Heart left ventricle (tissue), 16 donors: ENCODE results near the gene PRC1. TPM values are rescaled to one million over a fixed set of nuclear protein-coding genes. Genes with fewer than 3 reads are reported as not detected.

ENCODE experiments used
- ATAC-seq, 4 donors: fragments of 200-7000 bp; cut with Tn5 transposase; one replicate each; pipeline ENCODE4 v1.9.1; 2020 to 2022; ENCODE audit warnings: moderate library complexity in 4 of 4, mild to moderate bottlenecking in 3 of 4, moderate number of reproducible peaks in 1 of 4
- DNase-seq, 5 donors: peaks; one replicate each; pipeline ENCODE4 v3.0.0-alpha.2; 2020
- H3K27ac ChIP-seq, 12 donors: fragments of 200-600 bp; sonication (generic) in 4 of 12; one replicate each; pipeline versions ENCODE4 v1.5.0 to v1.8.0; 2016 to 2022; ENCODE audit warnings: mild to moderate bottlenecking in 2 of 12
- H3K27me3 ChIP-seq, 9 donors: fragments of 200-600 bp; sonication (generic) in 2 of 9; one replicate each; pipeline versions ENCODE4 v1.5.1 to v1.8.0; 2016 to 2022; ENCODE audit warnings: mild to moderate bottlenecking in 3 of 9
- H3K36me3 ChIP-seq, 9 donors: fragments of 200-600 bp; sonication (generic) in 2 of 9; one replicate each; pipeline versions ENCODE4 v1.5.0 to v1.8.0; 2018 to 2022; ENCODE audit warnings: mild to moderate bottlenecking in 2 of 9
- H3K4me1 ChIP-seq, 12 donors: fragments of 200-600 bp; sonication (generic) in 4 of 12; one replicate each; pipeline versions ENCODE4 v1.5.0 to v1.8.0; 2016 to 2022; ENCODE audit warnings: mild to moderate bottlenecking in 3 of 12
- H3K4me3 ChIP-seq, 12 donors: fragments of 200-600 bp; sonication (generic) in 4 of 12; one replicate each; pipeline versions ENCODE4 v1.5.0 to v1.8.0; 2017 to 2022; ENCODE audit warnings: mild to moderate bottlenecking in 9 of 12, moderate library complexity in 4 of 12
- H3K9me3 ChIP-seq, 12 donors: fragments of 200-600 bp; sonication (generic) in 4 of 12; one replicate each; pipeline versions ENCODE4 v1.5.0 to v1.8.0; 2016 to 2022; ENCODE audit warnings: mild to moderate bottlenecking in 1 of 12
- POLR2A ChIP-seq, 2 donors: fragments of 450-650 bp; IDR thresholded peaks; one replicate each; pipeline ENCODE4 v1.6.1; 2017; ENCODE audit warnings: antibody characterized with exemption in 2 of 2, mild to moderate bottlenecking in 2 of 2, moderate library complexity in 2 of 2
- WGBS, 4 donors: extraction: QIAGEN DNeasy Blood & Tissue Kit in 2 of 4; methylation state at CpG; one replicate each; pipeline versions ENCODE4 v1.1.5 to v1.1.7; 2013 to 2018; 5-methylcytosine and 5-hydroxymethylcytosine counted together
- intact Hi-C, 10 donors: fragments of 100-400 bp; cut with DNase I; formaldehyde crosslinking; loops; one replicate each; pipeline versions ENCODE4 v1.11.1 to v1.14.2; 2022
- polyA plus RNA-seq, 2 donors: library from polyadenylated mRNA; stranded (reverse); fragments of 200-250 nt; gene quantifications; one replicate each; pipeline ENCODE4 v1.2.3, GENCODE V29; 2013
- total RNA-seq, 9 donors: library from RNA; depleted of rRNA in 2 of 9; stranded (reverse); fragments of >200 nt in 2 of 9; fragmentation: NEBNext Ultra II Directional in 3 of 9; extraction: Animal tissue kit (Norgen Biotek cat#: 25700) in 3 of 9; gene quantifications; one replicate each; pipeline versions ENCODE4 v1.1.0 to v1.2.4, GENCODE V29; 2016 to 2023
- TF ChIP-seq, protein P1 (sequence below), 12 donors: fragments of 200-600 bp; sonication (generic) in 4 of 12; IDR thresholded peaks; one replicate each; pipeline versions ENCODE4 v1.5.0 to v1.8.0; 2018 to 2022; ENCODE audit warnings: antibody characterized with exemption in 12 of 12, mild to moderate bottlenecking in 5 of 12
- donor health status: ischemic (EF 13 %, LVEDD 7.1; RV severe dilation, severe dysfunction).
- donor health status: healthy with polysubstance abuse.
- donor health status: DM: no; HTN: yes; CAD: no.
- donor health status: DM: no; HTN: no; CAD: no.
- donor health status: ischemic (EF 25% LVEDD 6.9; RV normal size, moderate dysfunction).
- donor health status: ischemic (EF 25% LVEDD 5.7; RV mildly dilated, moderate dysfunction).
- donor health status: healthy.
- donor health status: DM: yes; HTN: yes; CAD: no.
- donor health status: ischemic (EF 35%, LVEDD 5.7; RV mildly dilated, moderate dysfunction).
- donor health status: nonischemic (EF 11% LVEDD 7.7; RV severe dilation, severe dysfunction).
- donor health status: DM: yes; HTN: yes; CAD: no.
- donor health status: PGD.
- donor health status: ischemic (EF 29% LVEDD 5.4; RV normal size, mild dysfunction).
- donor health status: nonischemic (EF 23%, LVEDD 6.1; RV moderate dilation, normal function).

PRC1 gene
- total and polyA plus RNA-seq, 11 donors: 1.9 to 25.7 (median 4.7) TPM

DNA sequence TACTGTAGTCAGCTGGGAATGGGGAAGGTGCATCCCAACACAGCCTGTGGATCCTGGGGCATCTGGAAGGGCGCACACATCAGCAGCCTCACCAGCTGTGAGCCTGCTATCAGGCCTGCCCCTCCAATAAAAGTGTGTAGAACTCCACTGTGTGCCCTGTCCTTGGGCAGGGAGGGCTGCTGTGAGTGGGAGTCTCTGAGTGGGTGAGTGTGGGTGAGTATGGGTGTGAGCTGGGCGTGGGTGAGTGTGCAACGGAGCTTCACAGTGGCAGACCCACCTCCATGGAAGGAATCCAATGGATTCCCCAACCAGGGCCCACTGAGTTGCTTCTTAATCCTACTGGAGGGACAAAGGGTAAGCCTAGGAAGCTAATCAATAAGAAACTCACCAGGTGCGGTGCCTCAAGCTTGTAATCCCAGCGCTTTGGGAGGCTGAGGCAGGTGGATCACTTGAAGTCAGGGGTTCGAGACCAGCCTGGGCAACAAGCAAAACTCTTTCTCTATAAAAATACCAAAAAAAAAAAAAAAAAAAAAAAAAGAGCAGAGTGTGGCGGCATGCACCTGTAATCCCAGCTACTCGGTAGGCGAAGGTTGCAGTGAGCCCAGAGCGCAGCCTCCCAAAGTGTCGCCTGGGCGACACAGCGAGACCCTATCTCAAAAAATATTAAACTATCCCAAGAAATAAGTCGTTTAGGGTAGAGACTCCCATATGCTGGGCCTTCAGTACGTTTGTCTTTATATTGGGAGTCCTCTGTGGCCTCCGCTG, 40.2 kb downstream of the PRC1 start:
- peaks cover 3 to 48% (median 47%) of the 10 kb centered on the region in 9 donors for H3K36me3 ChIP-seq
- H3K9me3 ChIP-seq: no peaks in the 10 kb centered on the region
- 74 to 78% (median 76%) methylated on average over 15 to 16 of the region's 16 CpGs for WGBS, 4 donors
- H3K4me3 ChIP-seq: peak overlapping the region in 11 of 12 donors; percentile 38 to 96 (median 77)
- peaks cover 0 to 36% (median 22%) of the 10 kb centered on the region in 12 donors for H3K4me1 ChIP-seq
- ATAC-seq (no peak), DNase-seq (no peak)
- peak overlapping the region; percentile 78 to 93 (median 88) for H3K27ac ChIP-seq
- no peaks in the 10 kb centered on the region for H3K27me3 ChIP-seq
- intact Hi-C loops: loop anchor here in 3 of 10 donors (2.0 to 10.0 kb wide), 3 partner anchors 71 to 317 kb away; partner anchors contain the start of gene VPS33B (in 1 of the 3)
- TF ChIP-seq, protein P1, sequence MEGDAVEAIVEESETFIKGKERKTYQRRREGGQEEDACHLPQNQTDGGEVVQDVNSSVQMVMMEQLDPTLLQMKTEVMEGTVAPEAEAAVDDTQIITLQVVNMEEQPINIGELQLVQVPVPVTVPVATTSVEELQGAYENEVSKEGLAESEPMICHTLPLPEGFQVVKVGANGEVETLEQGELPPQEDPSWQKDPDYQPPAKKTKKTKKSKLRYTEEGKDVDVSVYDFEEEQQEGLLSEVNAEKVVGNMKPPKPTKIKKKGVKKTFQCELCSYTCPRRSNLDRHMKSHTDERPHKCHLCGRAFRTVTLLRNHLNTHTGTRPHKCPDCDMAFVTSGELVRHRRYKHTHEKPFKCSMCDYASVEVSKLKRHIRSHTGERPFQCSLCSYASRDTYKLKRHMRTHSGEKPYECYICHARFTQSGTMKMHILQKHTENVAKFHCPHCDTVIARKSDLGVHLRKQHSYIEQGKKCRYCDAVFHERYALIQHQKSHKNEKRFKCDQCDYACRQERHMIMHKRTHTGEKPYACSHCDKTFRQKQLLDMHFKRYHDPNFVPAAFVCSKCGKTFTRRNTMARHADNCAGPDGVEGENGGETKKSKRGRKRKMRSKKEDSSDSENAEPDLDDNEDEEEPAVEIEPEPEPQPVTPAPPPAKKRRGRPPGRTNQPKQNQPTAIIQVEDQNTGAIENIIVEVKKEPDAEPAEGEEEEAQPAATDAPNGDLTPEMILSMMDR (IDR thresholded peaks at IDR 0.05): no peak
- TF ChIP-seq POLR2A (IDR thresholded peaks at IDR 0.05): no peak

DNA sequence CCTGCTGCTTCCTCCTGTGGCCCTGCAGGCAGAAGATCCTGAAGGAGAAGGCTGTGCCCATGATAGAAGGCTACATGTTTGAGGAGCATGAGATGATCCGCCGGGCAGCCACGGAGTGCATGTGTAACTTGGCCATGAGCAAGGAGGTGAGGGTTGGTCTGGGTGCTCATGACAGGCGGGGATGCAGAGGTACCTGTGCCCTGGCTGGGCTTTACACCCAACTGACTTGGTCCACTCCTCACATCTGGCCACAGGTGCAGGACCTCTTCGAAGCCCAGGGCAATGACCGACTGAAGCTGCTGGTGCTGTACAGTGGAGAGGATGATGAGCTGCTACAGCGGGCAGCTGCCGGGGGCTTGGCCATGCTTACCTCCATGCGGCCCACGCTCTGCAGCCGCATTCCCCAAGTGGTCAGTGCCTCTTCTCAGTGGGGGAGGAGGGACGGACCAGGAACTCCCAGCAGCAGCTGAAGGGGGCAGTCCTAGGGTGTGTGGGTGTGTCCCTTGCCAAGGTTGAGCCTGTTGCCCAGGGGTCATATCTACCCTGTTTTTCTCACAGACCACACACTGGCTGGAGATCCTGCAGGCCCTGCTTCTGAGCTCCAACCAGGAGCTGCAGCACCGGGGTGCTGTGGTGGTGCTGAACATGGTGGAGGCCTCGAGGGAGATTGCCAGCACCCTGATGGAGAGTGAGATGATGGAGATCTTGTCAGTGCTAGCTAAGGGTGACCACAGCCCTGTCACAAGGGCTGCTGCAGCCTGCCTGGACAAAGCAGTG, 41.2 kb downstream of the PRC1 start:
- ATAC-seq (no peak), DNase-seq (no peak)
- Histone ChIP-seq H3K27me3 (no peaks in the 10 kb centered on the region), H3K4me1 (peaks cover 0 to 33% (median 21%) of the 10 kb centered on the region in 12 donors), H3K4me3 (no peak overlapping the region), H3K36me3 (peaks cover 4 to 58% (median 56%) of the 10 kb centered on the region in 9 donors), H3K27ac (no peak overlapping the region), H3K9me3 (no peaks in the 10 kb centered on the region)
- TF ChIP-seq POLR2A (IDR thresholded peaks at IDR 0.05): no peak
- WGBS, 4 donors: 91 to 98% (median 93%) methylated on average over 10 to 14 of the region's 14 CpGs
- intact Hi-C loops: loop anchor here in 2 of 10 donors (10.0 kb wide), 2 partner anchors 72 to 312 kb away; partner anchors contain the start of gene VPS33B (in 1 of the 2)

DNA sequence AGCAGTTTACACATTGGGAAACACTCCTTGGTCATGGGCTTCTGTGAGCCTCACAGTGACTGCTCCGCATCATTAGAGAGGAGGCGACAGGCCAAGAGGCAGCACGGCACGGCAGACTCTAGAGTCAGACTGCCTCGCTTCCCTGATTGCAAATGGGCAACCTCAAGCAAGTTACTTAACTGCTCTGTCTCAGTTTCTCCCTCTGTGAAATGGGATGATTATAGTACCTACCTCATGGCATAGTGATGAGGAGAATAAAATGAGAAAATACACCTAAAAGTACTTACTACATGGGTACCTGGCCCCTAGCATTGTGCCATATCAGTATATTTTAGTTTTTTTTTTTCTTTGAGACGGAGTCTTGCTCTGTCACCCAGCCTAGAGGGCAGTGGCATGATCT, 43.7 kb downstream of the PRC1 start:
- DNase-seq (no peak), ATAC-seq (no peak)
- no peak overlapping the region for H3K4me3 ChIP-seq
- 98 to 99% (median 98%) methylated on average over 4 to 6 of the region's 6 CpGs for WGBS, 4 donors
- intact Hi-C loops: loop anchor here in 2 of 10 donors (10.0 kb wide), 2 partner anchors 74 to 314 kb away; partner anchors contain the start of gene VPS33B (in 1 of the 2)
- no peaks in the 10 kb centered on the region for H3K9me3 ChIP-seq
- peaks cover 4 to 82% (median 77%) of the 10 kb centered on the region in 9 donors for H3K36me3 ChIP-seq
- H3K27ac ChIP-seq: no peak overlapping the region
- TF ChIP-seq, protein P1 (IDR thresholded peaks at IDR 0.05): no peak
- TF ChIP-seq POLR2A (IDR thresholded peaks at IDR 0.05): no peak
- H3K4me1 ChIP-seq: peaks cover 0 to 12% (median 6%) of the 10 kb centered on the region in 12 donors
- no peaks in the 10 kb centered on the region for H3K27me3 ChIP-seq

DNA sequence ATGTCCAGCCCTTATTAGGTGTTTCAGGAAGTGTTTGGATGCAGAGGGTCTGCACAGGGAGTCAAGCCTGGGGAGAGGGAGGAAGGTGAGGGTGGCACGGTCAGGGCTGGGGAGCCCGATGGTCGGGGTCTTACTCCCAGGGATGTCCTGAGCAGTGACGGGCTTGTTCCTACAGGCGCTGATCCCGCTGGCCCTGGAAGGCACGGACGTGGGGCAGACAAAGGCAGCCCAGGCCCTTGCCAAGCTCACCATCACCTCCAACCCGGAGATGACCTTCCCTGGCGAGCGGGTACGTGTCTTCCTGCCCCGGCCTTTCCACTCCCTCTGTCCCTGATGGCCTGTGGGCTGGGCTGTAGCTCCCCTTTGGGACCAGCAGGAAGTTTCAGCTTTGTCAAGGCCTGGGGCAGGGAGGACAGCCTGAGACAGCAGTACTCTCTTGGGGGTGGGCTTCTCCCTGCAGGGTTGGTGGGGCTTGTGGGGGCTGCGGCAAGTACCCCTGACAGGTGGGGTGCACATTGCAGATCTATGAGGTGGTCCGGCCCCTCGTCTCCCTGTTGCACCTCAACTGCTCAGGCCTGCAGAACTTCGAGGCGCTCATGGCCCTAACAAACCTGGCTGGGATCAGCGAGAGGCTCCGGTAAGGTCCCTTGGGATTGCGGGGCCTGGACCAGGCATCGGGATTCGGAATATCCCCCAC, 44.2 kb downstream of the PRC1 start:
- ATAC-seq: no peak
- TF ChIP-seq POLR2A (IDR thresholded peaks at IDR 0.05): no peak
- TF ChIP-seq, protein P1 (IDR thresholded peaks at IDR 0.05): no peak
- 92 to 94% (median 93%) methylated on average over 9 to 23 of the region's 23 CpGs for whole genome bisulfite sequencing, 4 donors

More for the DNA sequence above, 44.2 kb downstream of the PRC1 start:
- no peaks in the 10 kb centered on the region for H3K27me3 ChIP-seq
- no peaks in the 10 kb centered on the region for H3K9me3 ChIP-seq
- H3K4me1 ChIP-seq: peaks cover 0 to 7% (median under 1%) of the 10 kb centered on the region in 12 donors
- no peak overlapping the region for H3K27ac ChIP-seq
- no peak for DNase-seq
- H3K4me3 ChIP-seq: no peak overlapping the region
- peaks cover 4 to 88% (median 83%) of the 10 kb centered on the region in 9 donors for H3K36me3 ChIP-seq
- intact Hi-C loops: loop anchor here in 2 of 10 donors (10.0 kb wide), 2 partner anchors 75 to 315 kb away; partner anchors contain the start of gene VPS33B (in 1 of the 2)
